Endothelial cell (in vitro differentiated cells): ENCODE results near the gene GFM1. TPM values are rescaled to one million over a fixed set of nuclear protein-coding genes. Genes with fewer than 3 reads are reported as not detected.
"Not testable (repeated sequence)": the region's sequence is repeated elsewhere in the genome, so short reads cannot be mapped to it uniquely, and the experiment has no call there.

Experiments used
- DNase-seq: peaks from one replicate; pipeline ENCODE4 v3.0.0; 2021; ENCODE audit warnings: low spot score
- H3K27ac Mint-ChIP-seq: one replicate; pipeline ENCODE4 v1.8.0; 2021; ENCODE audit warnings: mixed read lengths, inconsistent platforms; ENCODE audit not compliant: unreplicated experiment
- H3K27me3 Mint-ChIP-seq: one replicate; pipeline ENCODE4 v1.8.0; 2021; ENCODE audit warnings: mild to moderate bottlenecking, moderate library complexity, mixed read lengths, inconsistent platforms; ENCODE audit not compliant: unreplicated experiment
- H3K36me3 Mint-ChIP-seq: one replicate; pipeline ENCODE4 v1.8.0; 2021; ENCODE audit warnings: mild to moderate bottlenecking, low read depth, mixed read lengths, inconsistent platforms; ENCODE audit not compliant: unreplicated experiment
- H3K4me1 Mint-ChIP-seq: one replicate; pipeline ENCODE4 v1.8.0; 2021; ENCODE audit warnings: mild to moderate bottlenecking, mixed read lengths, inconsistent platforms; ENCODE audit not compliant: unreplicated experiment
- H3K4me3 Mint-ChIP-seq: one replicate; pipeline ENCODE4 v1.8.0; 2021; ENCODE audit warnings: mild to moderate bottlenecking, mixed read lengths, inconsistent platforms; ENCODE audit not compliant: unreplicated experiment
- H3K9me3 Mint-ChIP-seq: one replicate; pipeline ENCODE4 v1.8.0; 2021; ENCODE audit warnings: mixed read lengths, inconsistent platforms; ENCODE audit not compliant: unreplicated experiment
- CTCF ChIP-seq: fragments of 200-600 bp; sonication (generic); IDR thresholded peaks from one replicate; pipeline ENCODE4 v1.5.0; 2021; ENCODE audit warnings: antibody characterized with exemption; ENCODE audit not compliant: unreplicated experiment
- total RNA-seq: library from RNA; stranded (reverse); fragmentation: NEBNext Ultra II Directional; extraction: Animal tissue kit (Norgen Biotek cat#: 25700); gene quantifications from one replicate; pipeline ENCODE4 v1.2.1, GENCODE V29; 2021; ENCODE audit not compliant: unreplicated experiment

The GFM1 gene
- total RNA-seq, 1 donor from 2014 or later, result 71.2 TPM

GRCh38 chr3:158683230-158683962, 39.1 kb downstream of the GFM1 start:
- TF ChIP-seq CTCF, result no peak
- Mint-ChIP-seq H3K9me3 (no peaks in the 10 kb centered on the region), H3K4me3 (no peak overlapping the region), H3K27me3 (no peaks in the 10 kb centered on the region), H3K27ac (peak overlapping the region; percentile 55), H3K36me3 (peaks cover 3% of the 10 kb centered on the region), H3K4me1 (peaks cover 15% of the 10 kb centered on the region)
- DNase-seq, result no peak

- DNase-seq, result no peak
- no peaks in the 10 kb centered on the region for H3K27me3 Mint-ChIP-seq
- no peaks in the 10 kb centered on the region for H3K9me3 Mint-ChIP-seq
- H3K27ac Mint-ChIP-seq, result peak overlapping the region; percentile 87
- no peak for TF ChIP-seq CTCF
- no peak overlapping the region for H3K4me3 Mint-ChIP-seq
- no peaks in the 10 kb centered on the region for H3K36me3 Mint-ChIP-seq
- H3K4me1 Mint-ChIP-seq, result peaks cover 15% of the 10 kb centered on the region
Observed at GRCh38 chr3:158685159-158685558, 40.8 kb downstream of the GFM1 start.

GRCh38 chr3:158693866-158694456, 49.6 kb downstream of the GFM1 start:
- H3K4me3 Mint-ChIP-seq, result peak overlapping the region; percentile 65
- not testable (repeated sequence) for H3K27ac Mint-ChIP-seq, H3K9me3 Mint-ChIP-seq, H3K27me3 Mint-ChIP-seq, DNase-seq
- H3K4me1 Mint-ChIP-seq, result peaks cover 14% of the 10 kb centered on the region
- H3K36me3 Mint-ChIP-seq, result peaks cover 12% of the 10 kb centered on the region

- TF ChIP-seq CTCF, result no peak
- H3K4me1 Mint-ChIP-seq, result peaks cover 24% of the 10 kb centered on the region
- DNase-seq, result no peak
- no peak overlapping the region for H3K27ac Mint-ChIP-seq
- no peak overlapping the region for H3K4me3 Mint-ChIP-seq
- peaks cover 2% of the 10 kb centered on the region for H3K27me3 Mint-ChIP-seq
- peaks cover 12% of the 10 kb centered on the region for H3K36me3 Mint-ChIP-seq
- H3K9me3 Mint-ChIP-seq, result no peaks in the 10 kb centered on the region
Observed at GRCh38 chr3:158696618-158697017, 52.3 kb downstream of the GFM1 start.

GRCh38 chr3:158700559-158700958, 56.2 kb downstream of the GFM1 start:
- DNase-seq, result no peak
- H3K4me3 Mint-ChIP-seq, result no peak overlapping the region
- peaks cover 37% of the 10 kb centered on the region for H3K4me1 Mint-ChIP-seq

More at GRCh38 chr3:158700559-158700958, 56.2 kb downstream of the GFM1 start:
- H3K27ac Mint-ChIP-seq, result no peak overlapping the region
- no peaks in the 10 kb centered on the region for H3K27me3 Mint-ChIP-seq
- H3K36me3 Mint-ChIP-seq, result peaks cover 7% of the 10 kb centered on the region
- H3K9me3 Mint-ChIP-seq, result no peaks in the 10 kb centered on the region
- no peak for TF ChIP-seq CTCF
